Tibial artery (tissue), 4 donors: Measurements from ENCODE around the gene MAN1A2.

Experiments used
- DNase-seq, 2 donors: peaks; one replicate each; pipeline ENCODE4 v3.0.0-alpha.2; 2019
- H3K27ac ChIP-seq, 2 donors: fragments of 200-600 bp; sonication (generic) in 1 of 2; 1 replicate in 1 of 2; 2 replicates in 1 of 2; pipeline ENCODE4 v1.5.1; 2018 to 2019; ENCODE audit warnings: mild to moderate bottlenecking in 1 of 2
- H3K27me3 ChIP-seq, 2 donors: fragments of 200-600 bp; sonication (generic) in 1 of 2; one replicate each; pipeline versions ENCODE4 v1.5.1 to v1.6.0; 2016 to 2019
- H3K36me3 ChIP-seq, 3 donors: fragments of 200-600 bp; sonication (generic) in 2 of 3; one replicate each; pipeline ENCODE4 v1.5.1; 2016 to 2019; ENCODE audit warnings: mild to moderate bottlenecking in 2 of 3
- H3K4me1 ChIP-seq, 4 donors: fragments of 200-600 bp; sonication (generic) in 2 of 4; 1 replicate in 3 of 4; 2 replicates in 1 of 4; pipeline ENCODE4 v1.5.1; 2016 to 2019
- H3K4me3 ChIP-seq, 2 donors: fragments of 200-600 bp; sonication (generic) in 1 of 2; 1 replicate in 1 of 2; 2 replicates in 1 of 2; pipeline ENCODE4 v1.5.1; 2018 to 2019; ENCODE audit warnings: mild to moderate bottlenecking in 2 of 2
- H3K9me3 ChIP-seq, 3 donors: fragments of 200-600 bp; sonication (generic) in 1 of 3; one replicate each; pipeline ENCODE4 v1.5.1; 2016 to 2019
- CTCF ChIP-seq, 2 experiments: fragments of 200-600 bp in 1 of 2; fragments of 450-650 bp in 1 of 2; IDR thresholded peaks; one replicate each; pipeline ENCODE4 v1.5.1; 2017 to 2019; ENCODE audit warnings: antibody characterized with exemption in 2 of 2, mild to moderate bottlenecking in 1 of 2, moderate library complexity in 1 of 2
- intact Hi-C: fragments of 100-400 bp; cut with DNase I; formaldehyde crosslinking; loops from one replicate; pipeline ENCODE4 v1.15.0; 2023; ENCODE audit warnings: low total_unique reads

Gene MAN1A2

DNA sequence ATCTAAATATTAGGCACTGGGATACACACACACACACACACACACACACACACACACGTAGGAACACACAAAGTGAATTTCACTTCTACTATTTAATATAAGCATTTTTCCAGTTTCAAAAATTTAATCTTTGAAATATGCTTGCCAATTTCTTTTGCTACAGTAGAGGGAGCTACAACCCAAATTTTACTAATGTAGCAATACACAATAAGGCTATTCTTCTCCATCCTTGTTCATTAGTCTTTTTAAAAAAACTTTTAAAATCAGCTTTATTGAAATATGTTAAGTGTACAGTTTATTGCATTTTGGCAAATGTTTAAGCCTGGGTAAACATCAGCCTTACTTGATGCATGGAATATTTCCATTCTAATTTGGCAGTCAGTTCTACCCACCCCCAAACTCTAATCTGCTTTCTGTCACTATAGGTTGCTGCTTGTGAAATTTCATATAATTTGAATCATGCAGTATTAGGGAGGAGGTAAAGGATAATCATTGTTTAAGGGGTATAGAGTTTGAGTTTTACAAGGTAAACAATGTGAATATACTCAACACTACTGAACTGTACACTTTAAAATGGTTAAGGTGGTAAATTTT, 145.6 kb downstream of the MAN1A2 start:
- Histone ChIP-seq H3K9me3 (no peaks in the 10 kb centered on the region), H3K4me1 (no peaks in the 10 kb centered on the region), H3K4me3 (no peak overlapping the region), H3K27me3 (no peaks in the 10 kb centered on the region), H3K27ac (no peak overlapping the region), H3K36me3 (no peaks in the 10 kb centered on the region)
- peak; percentile 50 to 62 for TF ChIP-seq CTCF (IDR thresholded peaks at IDR 0.05)
- intact Hi-C loops, result loop anchor here (5.0 kb wide), 1 partner anchor 239 kb away; no protein-coding TSS in a partner anchor
- no peak for DNase-seq

GRCh38 chr1:117523111-117523510, 155.9 kb downstream of the MAN1A2 start:
- intact Hi-C loops, result no loop called here
- H3K36me3 ChIP-seq, result peaks cover 0 to 7% (median 0%) of the 10 kb centered on the region in 3 donors
- H3K4me1 ChIP-seq, result peaks cover 0 to 30% (median 0%) of the 10 kb centered on the region in 4 donors
- TF ChIP-seq CTCF (IDR thresholded peaks at IDR 0.05), result no peak
- no peaks in the 10 kb centered on the region for H3K27me3 ChIP-seq
- no peaks in the 10 kb centered on the region for H3K9me3 ChIP-seq
- DNase-seq, result no peak
- no peak overlapping the region for H3K27ac ChIP-seq
- no peak overlapping the region for H3K4me3 ChIP-seq

GRCh38 chr1:117527074-117527473, 159.8 kb downstream of the MAN1A2 start:
- H3K36me3 ChIP-seq, result peaks cover 0 to 7% (median 0%) of the 10 kb centered on the region in 3 donors
- peaks cover 0 to 31% (median 0%) of the 10 kb centered on the region in 4 donors for H3K4me1 ChIP-seq
- H3K27me3 ChIP-seq, result no peaks in the 10 kb centered on the region
- no peak for DNase-seq
- peak overlapping the region; percentile 30 to 41 for H3K27ac ChIP-seq
- no peak overlapping the region for H3K4me3 ChIP-seq
- intact Hi-C loops, result no loop called here
- H3K9me3 ChIP-seq, result no peaks in the 10 kb centered on the region
- no peak for TF ChIP-seq CTCF (IDR thresholded peaks at IDR 0.05)

DNA sequence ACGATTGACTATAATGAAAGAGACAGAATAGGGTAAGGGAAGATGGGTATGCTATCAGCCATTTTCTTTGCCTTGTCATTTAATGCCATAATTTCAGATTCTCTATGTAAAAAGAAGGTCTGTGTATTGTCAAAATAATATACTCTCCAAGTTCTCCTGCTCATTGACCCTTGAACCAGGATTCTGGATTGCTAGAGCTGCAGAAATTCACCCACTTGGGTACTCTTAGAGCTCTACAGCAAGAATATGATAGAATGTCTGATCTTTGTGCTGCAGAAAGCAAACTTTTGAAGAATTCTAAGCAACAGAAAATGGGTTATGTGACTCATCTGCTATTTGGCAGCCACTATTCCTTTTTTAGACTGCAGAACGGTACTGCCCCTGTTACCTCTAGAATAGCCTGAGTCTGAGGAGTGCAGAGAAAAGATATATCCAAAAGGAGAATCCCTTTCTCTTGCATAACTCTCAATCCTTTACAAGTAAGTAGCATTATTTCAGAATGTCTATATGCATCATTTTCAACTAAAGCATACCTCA, 160.4 kb downstream of the MAN1A2 start:
- H3K27me3 ChIP-seq, result no peaks in the 10 kb centered on the region
- peak overlapping the region; percentile 30 to 41 for H3K27ac ChIP-seq
- no peak for DNase-seq
- intact Hi-C loops, result no loop called here
- H3K36me3 ChIP-seq, result peaks cover 0 to 4% (median 0%) of the 10 kb centered on the region in 3 donors
- TF ChIP-seq CTCF (IDR thresholded peaks at IDR 0.05), result no peak
- no peaks in the 10 kb centered on the region for H3K9me3 ChIP-seq
- no peak overlapping the region for H3K4me3 ChIP-seq
- H3K4me1 ChIP-seq, result peaks cover 0 to 31% (median 0%) of the 10 kb centered on the region in 4 donors

- TF ChIP-seq CTCF (IDR thresholded peaks at IDR 0.05), result no peak
- intact Hi-C loops, result loop anchor here (10.0 kb wide), 1 partner anchor 365 kb away; no protein-coding TSS in a partner anchor
- no peaks in the 10 kb centered on the region for H3K36me3 ChIP-seq
- no peak overlapping the region for H3K4me3 ChIP-seq
- no peaks in the 10 kb centered on the region for H3K9me3 ChIP-seq
- H3K27me3 ChIP-seq, result no peaks in the 10 kb centered on the region
- no peak for DNase-seq
- H3K27ac ChIP-seq, result no peak overlapping the region
- H3K4me1 ChIP-seq, result peaks cover 0 to 22% (median 0%) of the 10 kb centered on the region in 4 donors
Observed at GRCh38 chr1:117529683-117530082, 162.4 kb downstream of the MAN1A2 start.
